Cerebellar cortex (tissue), 1 donor: ENCODE data around the gene SRC.
A peak's percentile ranks its signal among the peaks of the same experiment; 100 is the strongest.

Experiments used
- DNase-seq: peaks from one replicate; pipeline ENCODE4 v3.0.0-alpha.2; 2015; ENCODE audit warnings: low spot score

SRC gene

DNA sequence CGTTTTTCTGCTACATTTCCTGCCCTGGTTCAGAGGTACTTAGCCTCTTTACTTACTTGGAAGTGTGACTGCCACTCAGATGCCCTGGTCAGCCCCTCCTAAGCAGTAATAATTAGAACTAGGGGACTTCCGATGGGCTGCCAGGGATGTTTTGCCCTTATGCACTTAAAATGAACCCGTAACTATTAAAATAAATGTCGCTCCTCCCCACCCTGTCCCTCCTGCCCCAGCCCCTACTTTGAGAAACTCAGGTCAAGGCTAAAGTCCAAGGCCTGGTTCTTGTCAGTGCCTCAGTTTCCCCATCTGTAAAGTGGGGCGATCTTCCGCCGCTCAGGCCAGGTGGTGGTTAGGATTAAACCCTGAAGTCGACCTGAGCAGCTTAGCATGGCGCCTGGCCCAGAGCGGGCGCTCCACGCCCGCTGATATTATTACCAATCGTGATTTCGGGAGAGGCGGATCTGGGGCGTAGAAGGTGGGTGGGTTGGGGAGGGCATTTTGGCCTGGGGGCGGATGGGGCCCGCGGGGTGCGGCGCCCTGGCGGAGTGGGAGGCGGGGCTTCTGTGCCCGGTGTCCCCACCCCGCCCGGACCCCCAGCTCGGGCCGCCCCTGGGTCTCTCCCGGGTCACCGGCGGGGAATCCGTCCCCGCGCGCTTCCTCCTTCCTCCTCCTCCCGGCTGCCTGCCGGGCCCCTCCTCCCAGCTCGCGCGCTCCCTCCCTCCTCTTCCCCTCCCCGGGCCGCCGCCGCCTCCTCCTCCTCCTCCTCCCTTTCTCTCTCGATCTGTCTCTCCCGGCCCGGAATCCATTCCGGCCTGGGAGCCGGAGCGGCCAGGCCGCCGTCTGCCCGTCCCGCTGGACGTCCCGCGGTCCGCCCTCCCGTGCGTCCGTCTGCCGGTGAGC lies at the start of gene SRC:
Gene SRC, plus strand, starts transcription at position 802 of the 897 bp plus-strand sequence. CDS start 38,014 bp downstream, outside the sequence.
- peak; percentile 52 for DNase-seq

DNA sequence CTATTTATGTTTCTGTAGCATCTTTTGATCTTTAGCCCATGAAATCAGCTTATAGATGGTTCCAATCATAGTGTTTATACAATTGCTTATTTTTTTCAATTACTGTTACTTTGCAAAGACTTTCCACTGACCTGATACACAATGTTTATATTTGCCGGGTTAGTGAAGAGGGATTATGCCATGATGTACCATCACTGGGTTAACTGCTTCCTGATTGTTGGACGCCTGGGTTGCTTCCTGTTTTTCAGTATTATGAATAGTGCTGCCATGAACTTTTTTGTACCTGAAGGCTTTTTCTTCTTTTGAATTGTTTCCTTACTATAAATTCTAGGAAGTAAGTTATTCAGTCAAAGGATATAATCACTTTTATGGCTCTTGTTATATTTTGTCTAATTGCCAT lies 49.6 kb upstream of the SRC start:
- DNase-seq, result no peak

DNA sequence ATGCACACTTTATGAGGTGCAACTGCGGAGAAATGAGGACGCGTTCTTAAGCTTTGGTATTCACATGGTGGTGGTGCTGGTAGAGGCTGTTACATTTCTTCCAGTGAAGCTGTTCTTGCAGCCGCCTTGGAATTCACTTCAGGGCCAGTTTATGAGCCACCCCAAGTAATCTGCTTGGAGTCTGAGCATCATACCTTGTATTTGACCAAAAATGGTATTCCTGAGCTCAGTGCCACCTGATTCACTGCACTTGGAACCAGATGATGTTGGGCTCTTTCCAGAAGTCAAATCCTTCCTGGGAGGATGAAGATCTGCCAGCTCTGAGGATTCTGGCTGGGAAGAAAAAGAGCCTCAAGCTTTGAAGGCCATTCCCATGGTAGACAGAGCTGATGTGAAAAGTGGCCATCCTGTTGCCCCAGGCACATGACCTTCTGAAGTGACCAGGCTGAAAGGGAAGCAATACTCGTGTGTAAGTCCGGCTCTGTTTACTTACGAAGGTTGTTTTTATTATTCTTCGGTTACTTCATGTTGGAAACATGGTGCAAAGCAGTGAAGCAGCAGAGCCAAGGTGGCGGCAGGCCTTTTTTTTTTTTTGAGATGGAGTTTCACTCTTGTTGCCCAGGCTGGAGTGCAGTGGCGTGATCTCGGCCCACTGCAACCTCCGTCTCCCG lies 48.7 kb upstream of the SRC start:
- peak; percentile 47 for DNase-seq

DNA sequence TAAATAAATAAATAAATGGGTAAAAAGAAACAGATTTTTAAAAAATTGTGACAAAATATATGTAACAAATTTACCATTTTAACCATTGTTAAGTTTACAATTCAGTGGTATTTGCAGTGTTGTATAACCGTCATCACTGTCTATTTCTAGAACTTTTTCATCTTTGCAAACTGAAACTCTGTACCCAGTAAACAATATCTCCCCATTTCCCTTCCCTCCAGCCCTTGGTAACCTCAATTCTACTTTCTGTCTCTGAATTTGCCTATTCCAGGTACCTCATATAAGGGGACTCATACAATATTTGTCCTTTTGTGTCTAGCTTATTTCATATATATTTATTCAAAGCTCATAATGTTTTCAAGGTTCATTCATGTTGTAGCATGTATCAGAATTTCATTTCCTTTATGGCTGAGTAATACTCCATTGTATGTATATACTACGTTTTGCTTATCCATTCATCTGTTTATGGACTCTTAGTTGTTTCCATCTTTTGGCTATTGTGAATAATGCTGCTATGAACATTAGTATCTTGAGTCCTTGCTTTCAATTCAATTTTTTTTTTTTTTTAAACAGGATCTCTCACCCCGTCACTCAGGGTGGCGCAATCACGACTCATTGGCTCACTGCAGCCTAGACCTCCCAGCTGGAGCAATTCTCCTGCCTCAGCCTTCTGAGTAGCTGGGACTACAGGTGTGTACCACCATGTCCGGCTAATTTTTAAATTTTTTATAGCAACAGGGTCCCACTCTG lies 47.6 kb upstream of the SRC start:
- no peak for DNase-seq

DNA sequence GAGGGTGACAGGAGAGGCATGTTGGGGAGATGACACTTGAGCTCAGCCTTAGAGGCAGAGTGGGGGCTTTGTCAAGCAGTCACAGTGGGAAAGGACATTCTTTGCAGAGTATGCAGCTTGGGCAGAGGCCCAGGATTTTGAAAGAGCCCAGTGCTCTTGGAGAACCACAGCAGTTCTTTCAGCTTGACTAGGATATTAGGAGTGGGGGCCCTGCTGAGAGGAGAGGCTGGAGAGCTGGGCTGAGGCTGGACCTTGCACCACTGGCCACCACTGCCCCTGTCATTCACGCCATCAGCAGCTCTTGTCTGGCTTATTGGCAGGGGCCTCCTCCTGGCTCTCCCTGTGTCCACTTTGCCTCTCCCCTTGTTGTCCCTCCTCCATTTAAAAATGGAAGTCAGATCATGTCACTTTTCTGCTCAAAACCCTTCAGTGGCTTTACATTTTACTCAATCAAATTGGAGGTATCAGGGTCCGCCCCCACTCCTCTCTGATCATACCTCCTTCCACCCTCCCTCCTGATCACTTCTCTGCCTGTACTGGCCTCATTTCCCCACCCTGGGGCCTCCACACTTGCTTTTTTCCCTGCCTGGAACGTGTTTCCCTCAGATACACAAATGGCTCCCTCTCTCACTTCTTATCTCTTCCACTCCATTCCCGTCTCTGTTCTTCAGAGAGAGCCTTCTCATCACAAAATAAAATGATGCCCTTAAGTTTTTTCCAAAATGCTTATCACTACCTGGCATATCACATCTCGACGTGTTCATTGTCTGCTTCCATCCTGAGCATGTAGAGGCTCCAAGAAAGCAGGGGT lies 46.0 kb upstream of the SRC start:
- no peak for DNase-seq

DNA sequence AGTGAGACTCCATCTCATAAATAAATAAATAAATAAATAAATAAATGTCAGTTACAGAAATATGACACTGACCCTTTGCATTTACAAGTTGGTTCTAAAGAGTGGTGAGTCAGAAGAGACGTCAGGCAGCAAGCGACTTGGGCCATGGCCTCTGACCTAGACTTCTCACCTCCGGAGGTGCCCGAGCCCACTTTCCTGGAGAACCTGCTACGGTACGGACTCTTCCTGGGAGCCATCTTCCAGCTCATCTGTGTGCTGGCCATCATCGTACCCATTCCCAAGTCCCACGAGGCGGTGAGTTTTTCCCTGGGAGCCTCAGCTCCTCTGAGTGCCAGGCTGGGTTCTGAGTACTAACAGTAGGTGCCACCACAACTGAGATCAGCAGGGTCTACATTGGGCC lies 44.8 kb upstream of the SRC start:
- DNase-seq, result no peak

DNA sequence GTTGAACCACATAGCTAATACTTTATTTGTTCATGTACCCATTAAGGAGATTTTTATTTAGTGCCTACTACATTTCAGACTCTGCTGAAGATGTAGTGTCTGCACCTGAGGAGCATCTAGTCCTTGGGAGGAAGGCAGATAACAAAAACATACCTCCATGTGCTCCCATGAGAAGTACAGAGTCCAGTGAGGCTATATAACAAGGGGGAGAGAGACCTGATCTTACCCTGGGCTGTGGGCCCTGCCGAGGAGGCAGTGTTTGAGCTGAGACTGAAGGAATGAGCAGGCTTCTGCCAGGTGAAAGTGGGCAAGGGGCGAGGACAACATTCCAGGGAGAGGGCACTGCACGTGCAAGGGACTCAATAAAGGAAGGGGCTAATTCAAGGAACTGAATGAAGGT lies 44.4 kb upstream of the SRC start:
- DNase-seq, result no peak

DNA sequence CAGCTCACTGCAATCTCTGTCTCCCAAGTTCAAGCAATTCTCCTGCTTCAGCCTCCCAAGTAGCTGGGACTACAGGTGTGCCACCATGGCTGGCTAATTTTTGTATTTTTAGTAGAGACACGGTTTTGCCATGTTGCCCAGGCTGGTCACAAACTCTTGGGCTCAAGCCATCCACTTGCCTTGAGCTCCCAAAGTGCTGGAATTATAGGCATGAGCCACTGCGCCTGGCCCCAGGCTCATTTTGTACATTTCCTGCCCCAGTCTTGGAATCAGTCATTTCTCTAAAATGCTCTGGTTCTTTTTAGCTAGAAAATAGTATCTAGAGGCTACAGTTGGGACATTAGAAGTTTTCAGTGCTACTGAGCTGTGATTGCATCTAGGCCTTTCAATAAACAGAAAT lies 43.0 kb upstream of the SRC start:
- no peak for DNase-seq

DNA sequence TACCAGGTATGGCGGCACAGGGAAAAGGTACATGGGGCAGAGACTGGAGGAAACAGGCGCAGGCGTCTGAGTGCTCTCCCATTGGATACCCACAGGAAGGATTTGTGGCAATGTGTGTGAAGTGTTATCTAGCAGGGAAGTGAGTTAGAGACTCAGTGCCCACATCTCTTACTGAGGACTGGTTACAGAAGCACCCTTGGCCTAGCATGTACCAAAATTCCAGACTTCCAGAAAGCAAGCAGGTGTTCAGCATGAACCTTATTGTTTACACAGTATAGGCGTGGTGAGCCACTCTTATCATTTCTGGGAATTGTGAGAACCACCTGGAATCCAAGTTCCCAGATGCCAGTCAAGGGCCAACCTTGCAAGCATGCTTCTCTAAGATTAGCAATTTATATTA lies 42.3 kb upstream of the SRC start:
- no peak for DNase-seq

DNA sequence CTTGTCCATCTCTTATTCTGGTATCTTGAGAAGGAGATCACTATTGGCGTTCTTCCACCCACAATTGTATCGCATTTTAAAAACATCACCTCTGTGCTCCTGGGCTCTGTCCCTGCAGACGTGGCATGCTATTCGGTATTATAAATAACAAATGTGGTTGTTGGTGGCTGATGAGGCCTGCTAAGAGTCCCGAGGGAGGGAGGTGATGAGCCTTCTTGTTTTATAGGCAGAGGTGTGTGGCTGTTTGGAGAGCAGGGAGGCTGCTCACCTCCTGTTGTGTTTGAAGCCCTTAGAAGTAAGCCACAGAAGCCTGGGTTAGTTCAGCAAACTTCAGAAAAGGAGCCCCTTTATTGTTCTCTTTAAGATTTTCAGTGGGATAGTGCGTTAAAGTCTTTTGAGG lies 40.9 kb upstream of the SRC start:
- DNase-seq, result no peak

DNA sequence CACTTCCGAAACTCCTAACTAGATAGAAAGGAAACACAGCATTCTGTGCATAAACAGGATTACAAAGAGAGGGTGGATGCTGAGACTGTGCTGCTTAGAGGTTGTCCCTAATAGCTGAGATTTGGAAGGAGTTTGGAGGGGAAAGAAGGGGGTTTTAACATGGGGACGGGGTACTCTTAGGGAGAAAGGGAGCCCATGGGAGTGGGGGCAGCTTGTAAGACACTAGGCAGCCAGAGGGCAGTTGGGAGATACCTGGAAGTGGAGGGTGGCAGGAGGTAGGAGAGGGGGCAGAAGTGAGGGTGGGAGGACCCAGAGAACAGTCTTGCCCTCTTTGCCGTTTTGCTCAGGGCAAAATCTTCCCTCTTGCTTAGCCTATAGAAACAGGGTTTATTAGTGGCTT lies 40.1 kb upstream of the SRC start:
- no peak for DNase-seq

DNA sequence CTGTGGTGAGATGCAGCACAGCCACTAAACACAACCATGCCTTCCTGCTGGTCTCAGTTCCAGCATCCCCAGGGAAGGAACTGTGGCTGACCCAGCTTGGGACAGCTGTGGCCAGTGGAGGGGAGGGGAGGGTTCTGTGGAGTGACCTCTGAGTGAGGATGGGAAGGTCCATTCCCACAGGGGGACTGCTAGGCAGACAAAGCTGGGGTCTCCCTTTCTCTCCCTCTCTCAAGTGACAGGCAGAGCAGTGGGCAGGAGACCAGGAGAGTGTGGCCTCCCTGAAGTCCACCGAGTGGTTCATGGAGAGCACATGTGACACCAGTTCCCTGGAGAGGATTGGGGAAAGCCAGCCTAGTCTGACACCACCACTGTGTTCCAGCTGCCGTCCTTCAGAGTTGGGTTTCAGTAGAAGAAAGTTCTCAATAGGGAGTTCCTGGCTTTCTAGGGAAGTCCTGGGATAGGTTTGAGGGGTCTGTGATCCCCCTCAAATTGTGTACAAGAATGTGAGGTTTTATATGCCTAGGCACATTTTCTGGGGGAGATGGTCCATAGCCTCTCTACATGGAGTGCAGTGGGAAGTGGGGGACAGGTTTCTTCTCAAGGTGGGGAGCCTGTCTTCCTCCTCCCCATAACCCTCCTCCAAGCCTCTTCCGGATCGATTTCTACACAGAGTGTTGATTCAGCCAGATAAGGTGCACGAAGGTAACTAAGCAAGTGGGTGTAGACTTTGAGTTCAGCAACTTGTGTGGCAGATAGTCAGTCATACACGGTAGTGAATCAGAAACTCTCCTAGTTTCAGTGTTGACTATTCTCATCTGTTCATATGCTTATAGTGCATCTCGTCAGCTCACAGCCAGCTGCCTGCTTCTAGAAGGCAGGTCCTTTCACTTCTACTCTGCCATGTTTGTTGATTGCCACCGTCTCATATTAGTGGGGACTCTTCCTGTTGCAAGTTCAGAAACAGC lies 37.6 kb upstream of the SRC start:
- DNase-seq, result no peak

DNA sequence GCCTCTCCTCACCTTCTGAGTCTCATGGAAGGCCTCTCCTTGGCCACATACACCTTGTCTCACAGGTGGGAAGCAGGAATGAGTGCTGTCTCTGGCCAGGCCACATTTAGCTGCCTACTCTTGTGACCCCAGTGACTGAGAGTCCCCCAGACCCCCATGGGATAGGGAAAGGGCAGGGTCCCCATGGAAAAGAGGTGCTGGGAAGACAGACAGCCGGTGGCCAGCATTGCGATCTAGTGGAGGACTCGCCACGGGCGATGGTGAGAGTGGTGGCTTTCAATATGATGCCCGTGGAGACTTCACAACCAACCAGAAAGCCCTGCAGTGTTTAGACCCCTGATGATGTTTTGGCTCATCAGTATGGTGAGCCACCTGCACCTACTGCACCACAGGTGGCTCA lies 36.6 kb upstream of the SRC start:
- DNase-seq, result no peak

DNA sequence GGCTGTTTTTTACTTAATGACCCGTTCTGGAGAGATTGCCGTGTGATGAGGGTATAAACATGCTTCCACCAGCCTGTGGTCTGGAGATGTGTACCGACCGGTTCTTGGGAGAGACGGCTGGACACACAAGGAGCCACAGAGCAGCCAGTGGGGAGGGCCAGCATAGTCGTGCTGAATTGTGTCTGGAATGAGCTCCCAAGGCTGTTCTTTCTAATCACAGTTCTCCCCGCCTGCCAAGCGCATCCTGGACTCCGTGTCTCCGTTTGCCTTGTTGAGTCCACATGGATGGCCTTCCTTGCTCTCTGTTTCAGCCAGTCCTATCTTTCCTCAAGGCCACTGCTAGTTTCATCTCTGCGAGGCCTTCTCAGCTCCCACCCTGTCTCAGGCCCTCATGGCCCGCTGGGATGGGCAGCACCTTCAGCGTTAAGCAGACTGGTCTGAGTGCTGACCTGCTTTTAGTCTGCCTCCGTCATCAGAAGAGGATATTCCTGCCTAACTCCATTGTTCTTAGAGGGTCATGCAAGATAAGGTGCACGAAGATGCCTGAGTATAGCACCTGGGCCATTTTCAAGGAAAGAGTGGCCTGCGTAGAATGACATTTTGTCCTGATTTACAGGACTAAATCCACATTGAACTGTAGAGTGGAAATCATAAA lies 35.9 kb upstream of the SRC start:
- DNase-seq, result no peak

DNA sequence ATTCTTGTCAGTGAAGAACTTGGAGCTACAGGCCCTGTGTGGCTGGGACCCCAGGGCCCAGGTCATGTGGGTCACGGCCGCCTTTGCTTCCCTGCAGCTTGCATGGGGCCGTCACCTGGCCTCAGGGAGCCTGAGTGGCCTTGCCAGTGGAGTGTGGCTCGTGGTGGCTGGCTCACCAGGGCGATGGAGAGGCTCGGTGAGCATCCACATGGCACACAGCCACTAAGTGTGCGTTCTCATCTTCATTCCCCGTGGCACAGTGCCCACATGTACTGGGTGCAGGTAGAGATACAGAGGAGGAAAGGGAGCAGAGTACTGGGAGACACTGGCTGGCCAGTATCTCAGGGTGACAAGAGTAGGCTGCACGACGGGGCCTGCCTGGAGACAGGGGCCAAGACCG lies 35.0 kb upstream of the SRC start:
- DNase-seq, result no peak

DNA sequence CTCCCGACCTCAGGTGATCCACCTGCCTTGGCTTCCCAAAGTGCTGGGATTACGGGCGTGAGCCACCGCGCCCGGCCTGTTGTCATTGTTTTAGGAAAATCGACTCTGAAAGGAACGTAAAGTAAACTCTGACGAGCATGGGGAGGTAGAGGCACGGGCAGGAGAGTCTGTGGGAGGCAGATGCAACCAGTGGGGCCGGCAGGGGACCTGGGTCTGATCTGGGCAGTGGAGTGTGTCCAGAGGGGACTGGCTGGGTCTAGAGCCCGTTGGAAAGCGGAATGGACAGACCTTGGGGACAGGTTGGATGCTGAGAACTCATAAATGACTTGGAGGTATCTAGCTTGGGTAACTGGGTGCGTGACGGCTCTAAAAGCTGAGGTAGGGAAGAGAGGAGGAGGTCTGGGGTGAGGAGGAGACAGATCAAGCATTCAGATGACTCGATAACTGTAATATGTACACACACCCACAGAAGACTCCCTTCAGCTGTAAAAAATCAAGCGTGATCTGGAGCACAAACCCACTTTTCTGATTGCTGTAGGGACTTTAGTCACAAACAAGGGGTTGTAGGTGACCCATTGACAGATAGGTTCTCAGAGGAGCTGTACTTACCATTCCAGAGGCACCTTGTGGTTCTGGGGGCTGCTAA lies 34.1 kb upstream of the SRC start:
- no peak for DNase-seq

DNA sequence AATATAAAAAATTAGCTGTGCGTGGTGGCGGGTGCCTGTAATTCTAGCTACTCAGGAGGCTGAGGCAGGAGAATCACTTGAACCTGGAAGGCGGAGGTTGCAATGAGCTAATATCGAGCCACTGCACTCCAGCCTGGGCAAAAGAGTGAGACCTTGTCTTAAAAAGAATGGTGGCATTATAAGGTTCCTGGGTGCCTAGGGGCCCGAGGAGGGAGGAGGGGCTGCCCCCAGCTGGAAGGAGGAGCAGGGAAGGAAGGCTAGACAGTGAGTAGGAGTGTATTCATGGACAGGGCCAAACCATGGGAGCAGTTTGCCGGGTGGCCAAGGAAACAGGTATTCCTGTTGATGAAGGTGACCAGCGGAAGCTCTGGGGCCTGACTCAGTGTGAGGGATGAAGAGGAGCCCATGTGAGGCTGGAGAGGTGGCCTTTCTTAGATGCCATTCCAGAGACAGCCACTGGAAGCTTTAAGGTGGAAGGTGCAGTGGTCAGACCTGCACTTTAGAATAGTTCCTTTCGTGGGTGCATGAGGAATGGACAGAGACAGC lies 32.3 kb upstream of the SRC start:
- DNase-seq, result no peak

DNA sequence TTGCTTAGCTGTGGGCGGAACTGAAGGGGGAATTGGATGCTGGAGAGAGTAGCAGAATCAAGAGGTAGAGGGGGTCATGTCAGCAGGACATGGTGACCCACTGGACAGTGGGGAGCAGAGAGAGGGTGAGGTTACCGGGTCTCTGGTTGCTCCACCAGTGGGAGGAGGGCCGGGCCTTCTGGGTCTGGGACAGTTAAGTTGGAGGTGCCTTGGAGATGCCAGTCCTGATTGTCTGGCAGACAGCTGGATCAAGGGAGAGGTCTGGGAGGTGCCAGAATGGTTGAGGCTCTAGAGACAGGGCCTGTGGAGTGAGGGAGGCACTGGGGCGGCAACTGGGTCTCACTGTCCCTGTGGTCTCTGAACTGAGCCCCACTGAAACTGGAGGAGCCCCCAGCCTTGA lies 31.8 kb upstream of the SRC start:
- DNase-seq, result no peak

DNA sequence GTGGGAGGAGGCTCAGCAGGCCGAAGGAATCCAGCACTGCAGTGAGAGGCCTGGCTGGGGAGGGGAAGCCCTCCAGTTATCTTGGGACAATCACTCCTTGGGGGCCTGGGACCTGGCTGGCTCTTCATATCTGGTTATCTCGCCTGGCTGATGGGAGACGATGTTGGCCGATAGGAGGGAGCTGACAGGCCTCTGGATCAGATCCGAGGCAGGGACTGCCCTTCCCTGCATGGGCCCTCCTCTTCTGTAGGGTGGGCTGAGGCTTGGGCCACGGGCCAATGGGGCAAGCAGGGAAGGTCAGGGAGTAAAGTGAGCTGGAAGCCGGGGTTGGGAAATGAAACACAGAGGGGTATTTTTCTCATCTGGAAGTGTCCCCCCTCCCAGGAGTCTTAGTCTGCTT lies 31.3 kb upstream of the SRC start:
- DNase-seq, result no peak
